HG02840 (cell line): ENCODE data around the gene C5.

ENCODE experiments used
- ATAC-seq: cut with Tn5 transposase; IDR thresholded peaks from one replicate; pipeline ENCODE4 v1.9.1; 2021; ENCODE audit warnings: mild to moderate bottlenecking, moderate library complexity, moderate number of reproducible peaks; ENCODE audit not compliant: unreplicated experiment, low FRiP score

Gene C5

GRCh38 chr9:120915854-120916470 lies 134.1 kb downstream of the C5 start:
- no peak for ATAC-seq

GRCh38 chr9:120914953-120915352 lies 135.1 kb downstream of the C5 start:
- ATAC-seq: no peak

GRCh38 chr9:120914396-120914795 lies 135.7 kb downstream of the C5 start:
- ATAC-seq: no peak

- ATAC-seq: no peak
Observed at GRCh38 chr9:120913647-120914264, 136.3 kb downstream of the C5 start.

GRCh38 chr9:120912958-120913646 lies 137.0 kb downstream of the C5 start:
- ATAC-seq: no peak

- ATAC-seq: no peak
Observed at GRCh38 chr9:120911295-120911837, 138.7 kb downstream of the C5 start.

- no peak for ATAC-seq
Observed at GRCh38 chr9:120910643-120911042, 139.4 kb downstream of the C5 start.

GRCh38 chr9:120909904-120910303 lies 140.2 kb downstream of the C5 start:
- no peak for ATAC-seq

- no peak for ATAC-seq
Observed at GRCh38 chr9:120905315-120906164, 144.5 kb downstream of the C5 start.

GRCh38 chr9:120904978-120905301 lies 145.1 kb downstream of the C5 start:
- ATAC-seq: no peak

- ATAC-seq: no peak
Observed at GRCh38 chr9:120904061-120904977, 145.8 kb downstream of the C5 start.

GRCh38 chr9:120902569-120903535 lies 147.2 kb downstream of the C5 start:
- ATAC-seq: no peak
